ENCODE results near the gene CPPED1.

DNA sequence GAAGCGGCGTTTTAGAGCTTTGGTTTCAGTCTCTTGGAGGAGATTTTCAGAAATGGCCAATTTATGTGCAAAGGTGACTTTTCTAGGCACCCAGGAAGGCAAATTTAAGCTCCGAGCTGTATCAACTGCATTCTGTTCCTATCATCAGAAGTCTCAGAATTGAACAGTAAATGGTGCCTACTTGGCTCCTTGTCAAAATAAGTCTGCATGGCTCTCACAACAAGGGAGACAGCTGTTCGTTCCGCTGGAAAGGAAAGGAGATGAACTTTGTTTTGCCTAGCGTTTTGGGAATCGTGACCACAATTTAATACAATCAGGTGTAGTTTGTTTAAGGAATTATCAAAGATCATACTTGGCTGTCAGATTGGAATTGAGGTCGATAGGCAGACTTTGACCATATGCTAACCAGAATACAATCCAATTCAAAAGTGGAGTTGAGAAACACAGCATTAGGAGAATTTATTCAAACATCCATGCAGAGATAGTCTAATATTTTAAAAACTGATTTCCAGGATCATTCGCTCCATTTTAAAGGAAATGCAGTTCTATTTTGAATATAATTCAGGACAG is 139.4 kb downstream of the CPPED1 start:
- TF ChIP-seq EGR1 (IDR thresholded peaks at IDR 0.05; ENCODE audit: borderline replicate concordance in 1 of 2, low read depth in 2 of 2, low read length in 2 of 2): no peak
- no peak for TF ChIP-seq BHLHE40 (IDR thresholded peaks at IDR 0.05; ENCODE audit: borderline replicate concordance in 1 of 2, low read depth in 2 of 2, low read length in 1 of 2)
- no peak for TF ChIP-seq SP1 (IDR thresholded peaks at IDR 0.05; ENCODE audit: low read depth, low read length)
- TF ChIP-seq POLR2A (IDR thresholded peaks at IDR 0.05; ENCODE audit: low read depth, low read length): no peak
